Smooth muscle cell (in vitro differentiated cells): ENCODE data around the gene LPIN1. TPM values are rescaled to one million over a fixed set of nuclear protein-coding genes. Genes with fewer than 3 reads are reported as not detected.

ENCODE experiments used
- DNase-seq: peaks from one replicate; lab custom pipeline; 2025; ENCODE audit not compliant: unreplicated experiment; lab: John Stamatoyannopoulos, UW
- H2AFZ ChIP-seq: fragments of 200-600 bp; sonication (generic); 2 replicates; pipeline ENCODE4 v1.6.0; 2016; ENCODE audit warnings: antibody characterized with exemption, low read depth, mild to moderate bottlenecking
- H3F3A ChIP-seq: fragments of 200-600 bp; sonication (generic); 2 replicates; pipeline ENCODE4 v1.6.0; 2017; ENCODE audit warnings: antibody characterized with exemption, low read depth
- H3K27ac ChIP-seq: fragments of 200-600 bp; sonication (generic); 2 replicates; pipeline ENCODE4 v1.5.1; 2016; ENCODE audit warnings: low read depth, mild to moderate bottlenecking
- H3K27me3 ChIP-seq: fragments of 200-600 bp; sonication (generic); 2 replicates; pipeline ENCODE4 v1.6.1; 2016; ENCODE audit warnings: low read depth, mild to moderate bottlenecking
- H3K36me3 ChIP-seq: fragments of 200-600 bp; sonication (generic); 2 replicates; pipeline ENCODE4 v1.5.1; 2016; ENCODE audit warnings: low read depth
- H3K4me1 ChIP-seq: fragments of 200-600 bp; sonication (generic); 2 replicates; pipeline ENCODE4 v1.5.1; 2016; ENCODE audit warnings: low read depth
- H3K4me2 ChIP-seq: fragments of 200-600 bp; sonication (generic); 2 replicates; pipeline ENCODE4 v1.6.0; 2016; ENCODE audit warnings: mild to moderate bottlenecking
- H3K4me3 ChIP-seq: fragments of 200-600 bp; sonication (generic); 2 replicates; pipeline ENCODE4 v1.5.1; 2016; ENCODE audit warnings: mild to moderate bottlenecking
- H3K79me2 ChIP-seq: fragments of 200-600 bp; sonication (generic); 2 replicates; pipeline ENCODE4 v1.6.0; 2016; ENCODE audit warnings: low read depth, mild to moderate bottlenecking
- H3K9ac ChIP-seq: fragments of 200-600 bp; sonication (generic); 2 replicates; pipeline ENCODE4 v1.6.0; 2016; ENCODE audit warnings: low read depth
- H3K9me3 ChIP-seq: fragments of 200-600 bp; sonication (generic); replicated peaks from 2 replicates; pipeline ENCODE4 v1.5.1; 2016; ENCODE audit warnings: low read depth
- H4K20me1 ChIP-seq: fragments of 200-600 bp; sonication (generic); 2 replicates; pipeline ENCODE4 v1.6.0; 2016; ENCODE audit warnings: low read depth
- WGBS: methylation state at CpG from one replicate; pipeline ENCODE4 v1.1.7; 2016; ENCODE audit warnings: low lambda C conversion rate; 5-methylcytosine and 5-hydroxymethylcytosine counted together
- polyA plus RNA-seq: library from polyadenylated mRNA; unstranded; fragments of >200 nt; fragmentation: Nextera tagmentation; extraction: Ambion mirVana; gene quantifications from 2 replicates; pipeline ENCODE4 v1.2.1, GENCODE V29; 2016
- total RNA-seq: library from RNA; depleted of rRNA; stranded (reverse); fragments of >200 nt; gene quantifications from 2 replicates; pipeline ENCODE4 v1.2.3, GENCODE V29; 2014
- TF ChIP-seq, protein P1 (sequence below): fragments of 200-600 bp; sonication (generic); IDR thresholded peaks from 2 replicates; pipeline ENCODE4 v1.5.1; 2017; ENCODE audit warnings: borderline replicate concordance, mild to moderate bottlenecking, antibody characterized with exemption; ENCODE audit not compliant: insufficient read depth, poor library complexity, severe bottlenecking

LPIN1 gene
- total and polyA plus RNA-seq, 2 experiments from 2014 or later: 13.8 to 17.9 TPM

DNA sequence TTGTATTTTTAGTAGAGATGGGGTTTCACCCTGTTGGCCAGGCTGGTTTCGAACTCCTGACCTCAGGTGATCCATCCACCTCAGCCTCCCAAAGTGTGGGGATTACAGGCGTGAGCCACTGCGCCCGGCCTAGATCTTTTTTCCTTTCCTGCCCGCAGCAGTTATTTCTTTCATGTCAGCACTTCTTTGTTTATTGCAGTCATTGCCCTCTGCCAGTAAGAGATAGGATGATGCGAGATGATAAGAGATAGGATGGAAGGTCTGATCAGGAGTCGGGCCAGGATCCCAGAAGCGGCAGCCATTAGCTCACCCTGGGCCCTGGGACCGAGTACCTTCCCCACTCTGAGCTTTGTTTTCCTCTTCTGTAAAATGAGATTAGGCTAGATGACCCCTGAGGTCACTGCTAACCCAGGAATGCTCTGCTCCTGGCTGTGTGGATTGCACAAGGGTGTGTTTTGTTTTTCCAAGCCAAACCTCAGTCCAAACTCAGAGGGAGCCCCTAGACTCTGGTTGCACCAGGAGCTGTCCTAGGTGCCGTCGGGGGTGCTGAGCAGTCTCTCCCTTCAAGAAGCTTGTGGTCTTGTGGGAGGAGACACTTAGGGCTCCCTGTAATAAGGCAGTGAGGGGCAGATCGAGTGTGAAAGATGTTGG is 63.3 kb downstream of the LPIN1 start:
- no peak overlapping the region for H3K4me2 ChIP-seq
- H3K9me3 ChIP-seq: no peaks in the 10 kb centered on the region
- no peaks in the 10 kb centered on the region for H3K79me2 ChIP-seq
- no peaks in the 10 kb centered on the region for H3K27me3 ChIP-seq
- no peaks in the 10 kb centered on the region for H3K36me3 ChIP-seq
- TF ChIP-seq, protein P1, sequence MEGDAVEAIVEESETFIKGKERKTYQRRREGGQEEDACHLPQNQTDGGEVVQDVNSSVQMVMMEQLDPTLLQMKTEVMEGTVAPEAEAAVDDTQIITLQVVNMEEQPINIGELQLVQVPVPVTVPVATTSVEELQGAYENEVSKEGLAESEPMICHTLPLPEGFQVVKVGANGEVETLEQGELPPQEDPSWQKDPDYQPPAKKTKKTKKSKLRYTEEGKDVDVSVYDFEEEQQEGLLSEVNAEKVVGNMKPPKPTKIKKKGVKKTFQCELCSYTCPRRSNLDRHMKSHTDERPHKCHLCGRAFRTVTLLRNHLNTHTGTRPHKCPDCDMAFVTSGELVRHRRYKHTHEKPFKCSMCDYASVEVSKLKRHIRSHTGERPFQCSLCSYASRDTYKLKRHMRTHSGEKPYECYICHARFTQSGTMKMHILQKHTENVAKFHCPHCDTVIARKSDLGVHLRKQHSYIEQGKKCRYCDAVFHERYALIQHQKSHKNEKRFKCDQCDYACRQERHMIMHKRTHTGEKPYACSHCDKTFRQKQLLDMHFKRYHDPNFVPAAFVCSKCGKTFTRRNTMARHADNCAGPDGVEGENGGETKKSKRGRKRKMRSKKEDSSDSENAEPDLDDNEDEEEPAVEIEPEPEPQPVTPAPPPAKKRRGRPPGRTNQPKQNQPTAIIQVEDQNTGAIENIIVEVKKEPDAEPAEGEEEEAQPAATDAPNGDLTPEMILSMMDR: no peak
- no peak overlapping the region for H3K27ac ChIP-seq
- H2AFZ ChIP-seq: no peak overlapping the region
- H3F3A ChIP-seq: no peaks in the 10 kb centered on the region
- H3K4me1 ChIP-seq: no peaks in the 10 kb centered on the region
- 96% methylated on average over 12 of the region's 12 CpGs for WGBS
- no peak overlapping the region for H3K9ac ChIP-seq
- no peak for DNase-seq
- no peaks in the 10 kb centered on the region for H4K20me1 ChIP-seq
- no peak overlapping the region for H3K4me3 ChIP-seq

DNA sequence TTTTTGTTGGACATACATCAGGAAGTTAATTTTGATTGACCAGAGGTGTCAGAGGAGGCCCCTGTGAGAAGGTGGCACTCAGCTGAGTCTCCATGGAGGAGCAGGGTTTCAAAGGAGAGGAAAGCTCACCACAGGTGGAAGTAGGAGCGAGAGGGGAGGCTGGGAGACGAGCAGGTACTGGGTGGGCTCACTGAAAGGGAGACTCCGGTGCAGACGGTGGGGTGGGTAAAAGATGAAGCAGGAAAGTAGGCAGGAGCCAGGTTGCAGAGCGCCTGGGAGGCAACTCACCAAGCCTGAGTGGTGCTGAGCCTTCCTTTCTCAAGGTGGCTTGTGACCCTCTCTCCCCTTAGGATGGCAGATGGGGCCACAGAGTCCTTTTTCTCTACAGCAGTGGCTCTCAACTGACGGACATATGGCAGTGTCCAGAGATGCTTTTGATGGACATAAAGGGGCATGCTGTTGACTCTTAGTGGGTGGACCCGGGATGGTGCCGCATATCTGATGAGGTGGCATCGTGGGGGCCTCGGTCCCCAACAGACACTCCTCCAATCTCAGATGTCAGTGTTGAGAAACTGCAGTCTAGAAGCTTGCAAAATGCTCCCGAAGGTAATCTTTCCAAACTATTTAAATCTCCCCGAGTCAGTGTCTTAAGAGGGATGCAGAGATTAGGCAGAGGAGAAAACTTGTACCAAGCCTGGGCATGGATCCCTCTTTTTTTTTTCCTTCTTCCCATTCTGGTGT is 64.0 kb downstream of the LPIN1 start:
- Histone ChIP-seq H3K27me3 (no peaks in the 10 kb centered on the region), H3K27ac (no peak overlapping the region), H3K9ac (no peak overlapping the region), H3K9me3 (no peaks in the 10 kb centered on the region), H4K20me1 (no peaks in the 10 kb centered on the region), H3K4me3 (no peak overlapping the region), H3K36me3 (no peaks in the 10 kb centered on the region), H3K4me2 (no peak overlapping the region), H2AFZ (no peak overlapping the region), H3K4me1 (no peaks in the 10 kb centered on the region), H3K79me2 (no peaks in the 10 kb centered on the region), H3F3A (no peaks in the 10 kb centered on the region)
- no peak for DNase-seq
- WGBS: 92% methylated on average over 12 of the region's 12 CpGs
- TF ChIP-seq, protein P1: no peak

DNA sequence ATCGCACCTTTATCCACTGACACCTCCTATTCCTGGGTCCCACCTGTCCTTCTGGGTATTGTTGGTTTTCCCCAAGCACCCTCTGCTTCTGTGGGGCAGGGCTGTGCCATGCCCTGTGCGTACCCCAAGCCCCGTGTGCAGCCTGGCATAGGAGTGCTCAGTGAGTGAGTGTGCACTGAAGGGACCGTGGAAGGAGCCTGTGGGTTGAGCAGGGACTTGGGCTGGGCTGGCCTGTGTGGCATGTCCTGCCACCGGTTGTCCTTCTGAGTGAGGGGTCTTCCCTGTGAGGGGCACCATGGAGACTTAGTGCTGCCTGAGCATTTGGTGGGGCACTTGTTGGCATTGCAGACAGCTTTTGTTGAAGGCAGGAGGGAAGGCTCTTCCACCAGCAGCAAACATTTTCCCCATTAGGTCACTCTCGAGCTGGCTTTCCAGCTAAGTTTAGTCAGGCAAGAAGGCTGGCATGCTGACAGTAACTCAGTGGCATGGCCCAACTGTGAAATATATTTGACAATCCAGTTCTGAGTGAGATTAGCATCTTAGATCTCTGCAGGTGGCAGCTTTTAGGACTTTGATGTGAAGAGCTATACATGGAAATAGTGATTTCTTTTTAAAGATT is 64.7 kb downstream of the LPIN1 start:
- Histone ChIP-seq H3K9ac (no peak overlapping the region), H3K79me2 (no peaks in the 10 kb centered on the region), H3K4me3 (no peak overlapping the region), H3K4me2 (no peak overlapping the region), H2AFZ (no peak overlapping the region), H3K27ac (no peak overlapping the region), H3K36me3 (no peaks in the 10 kb centered on the region), H3K27me3 (no peaks in the 10 kb centered on the region), H4K20me1 (no peaks in the 10 kb centered on the region), H3K4me1 (no peaks in the 10 kb centered on the region), H3K9me3 (no peaks in the 10 kb centered on the region), H3F3A (no peaks in the 10 kb centered on the region)
- 94% methylated on average over 6 of the region's 6 CpGs for WGBS
- DNase-seq: no peak
- TF ChIP-seq, protein P1: no peak
